ENCODE measurements around the gene LHX3. TPM values are rescaled to one million over a fixed set of nuclear protein-coding genes. Genes with fewer than 3 reads are reported as not detected.

Gene LHX3
- total RNA-seq, 1 experiment from 2014 or later = not detected

DNA sequence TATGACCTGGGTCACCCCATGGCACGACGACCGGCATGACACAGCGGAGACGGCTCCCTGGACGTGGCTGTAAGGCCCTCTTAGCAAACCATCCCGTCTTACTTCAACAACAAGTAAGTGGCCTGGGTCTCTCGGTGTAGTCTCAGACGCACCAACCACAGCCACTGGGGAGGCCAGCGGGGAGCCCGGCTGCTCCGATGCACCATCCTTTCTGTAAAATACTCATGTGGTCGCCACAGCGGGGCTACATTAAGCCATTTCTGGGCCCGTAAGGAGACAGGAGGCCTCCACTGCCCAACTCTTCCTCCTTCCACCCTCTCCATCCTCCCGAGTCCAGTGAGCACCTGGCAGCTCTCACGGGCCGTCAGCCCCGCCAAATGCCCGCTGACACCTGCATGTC is 36.0 kb upstream of the LHX3 start:
- DNase-seq (no peak), ATAC-seq (no peak)
- BruUV-seq (replicated peaks) = no TSS peak
- Histone ChIP-seq H3K27me3 (ENCODE audit: low read length) (no peaks in the 10 kb centered on the region), H3K4me1 (ENCODE audit: insufficient read depth, low read length) (peaks cover 16% of the 10 kb centered on the region), H3K4me3 (ENCODE audit: low read length) (no peak overlapping the region), H3F3A (ENCODE audit: low read length, unreplicated experiment) (no peaks in the 10 kb centered on the region), H3K36me3 (ENCODE audit: low read depth, low read length) (no peaks in the 10 kb centered on the region), H2AFZ (ENCODE audit: low read length) (no peak overlapping the region), H3K9ac (ENCODE audit: low read length) (no peak overlapping the region), H3K27ac (ENCODE audit: low read length) (no peak overlapping the region), H3K79me2 (ENCODE audit: low read length) (peaks cover 71% of the 10 kb centered on the region), H3K9me2 (replicated peaks; ENCODE audit: low read length) (no peaks in the 10 kb centered on the region), H3K4me2 (ENCODE audit: low read length) (no peak overlapping the region), H4K20me1 (ENCODE audit: low read length) (peaks cover 14% of the 10 kb centered on the region; the same call in 1 of the 2 replicates), H3K9me3 (ENCODE audit: low read length) (no peaks in the 10 kb centered on the region)
- POLR2A ChIA-PET (ENCODE audit: unreplicated experiment) = no interaction called here
- no peak for TF ChIP-seq EZH2 (IDR thresholded peaks at IDR 0.05; ENCODE audit: low read length, unreplicated experiment)
- intact Hi-C loops (cut with micrococcal nuclease) = no loop called here
- CTCF ChIA-PET = no interaction called here

DNA sequence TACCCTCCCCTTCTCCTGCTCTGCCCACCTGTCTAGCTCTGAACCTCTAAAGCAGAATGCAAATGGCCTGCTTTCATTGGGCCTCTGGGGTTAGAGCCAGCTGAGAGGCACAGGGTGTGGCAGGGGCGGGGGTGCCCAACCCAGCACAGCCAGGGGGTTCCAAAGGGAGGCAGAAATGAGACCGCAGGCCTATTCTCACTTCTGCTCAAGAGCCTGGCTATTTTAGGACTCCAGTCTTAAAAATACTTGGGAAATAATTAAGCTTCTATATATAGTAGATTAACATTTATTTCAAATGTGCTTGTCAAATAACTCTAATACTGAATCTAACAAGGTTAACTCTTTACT is 35.0 kb upstream of the LHX3 start:
- H3K79me2 ChIP-seq (ENCODE audit: low read length) = peaks cover 67% of the 10 kb centered on the region
- H3F3A ChIP-seq (ENCODE audit: low read length, unreplicated experiment) = no peaks in the 10 kb centered on the region
- no peak overlapping the region for H3K4me2 ChIP-seq (ENCODE audit: low read length)
- no peak overlapping the region for H2AFZ ChIP-seq (ENCODE audit: low read length)
- TF ChIP-seq EZH2 (IDR thresholded peaks at IDR 0.05; ENCODE audit: low read length, unreplicated experiment) (no peak), EZH2phosphoT487 (IDR thresholded peaks at IDR 0.05; ENCODE audit: borderline replicate concordance, low read length) (no peak)
- TF ChIP-seq, protein P1, sequence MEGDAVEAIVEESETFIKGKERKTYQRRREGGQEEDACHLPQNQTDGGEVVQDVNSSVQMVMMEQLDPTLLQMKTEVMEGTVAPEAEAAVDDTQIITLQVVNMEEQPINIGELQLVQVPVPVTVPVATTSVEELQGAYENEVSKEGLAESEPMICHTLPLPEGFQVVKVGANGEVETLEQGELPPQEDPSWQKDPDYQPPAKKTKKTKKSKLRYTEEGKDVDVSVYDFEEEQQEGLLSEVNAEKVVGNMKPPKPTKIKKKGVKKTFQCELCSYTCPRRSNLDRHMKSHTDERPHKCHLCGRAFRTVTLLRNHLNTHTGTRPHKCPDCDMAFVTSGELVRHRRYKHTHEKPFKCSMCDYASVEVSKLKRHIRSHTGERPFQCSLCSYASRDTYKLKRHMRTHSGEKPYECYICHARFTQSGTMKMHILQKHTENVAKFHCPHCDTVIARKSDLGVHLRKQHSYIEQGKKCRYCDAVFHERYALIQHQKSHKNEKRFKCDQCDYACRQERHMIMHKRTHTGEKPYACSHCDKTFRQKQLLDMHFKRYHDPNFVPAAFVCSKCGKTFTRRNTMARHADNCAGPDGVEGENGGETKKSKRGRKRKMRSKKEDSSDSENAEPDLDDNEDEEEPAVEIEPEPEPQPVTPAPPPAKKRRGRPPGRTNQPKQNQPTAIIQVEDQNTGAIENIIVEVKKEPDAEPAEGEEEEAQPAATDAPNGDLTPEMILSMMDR (conservative IDR thresholded peaks at IDR 0.05; ENCODE audit: low read depth, low read length) = no peak
- intact Hi-C loops (cut with micrococcal nuclease) = no loop called here
- no peaks in the 10 kb centered on the region for H3K9me3 ChIP-seq (ENCODE audit: low read length)
- H4K20me1 ChIP-seq (ENCODE audit: low read length) = peaks cover 14% of the 10 kb centered on the region; the same call in 1 of the 2 replicates
- ChIA-PET CTCF (no interaction called here), POLR2A (ENCODE audit: unreplicated experiment) (no interaction called here)
- no peak overlapping the region for H3K4me3 ChIP-seq (ENCODE audit: low read length)
- no peak overlapping the region for H3K9ac ChIP-seq (ENCODE audit: low read length)
- H3K27me3 ChIP-seq (ENCODE audit: low read length) = no peaks in the 10 kb centered on the region
- no TSS peak for BruUV-seq (replicated peaks)
- H3K27ac ChIP-seq (ENCODE audit: low read length) = no peak overlapping the region
- no peaks in the 10 kb centered on the region for H3K9me2 ChIP-seq (replicated peaks; ENCODE audit: low read length)
- DNase-seq (no peak), ATAC-seq (no peak)
- H3K4me1 ChIP-seq (ENCODE audit: insufficient read depth, low read length) = peaks cover 15% of the 10 kb centered on the region
- no peaks in the 10 kb centered on the region for H3K36me3 ChIP-seq (ENCODE audit: low read depth, low read length)

DNA sequence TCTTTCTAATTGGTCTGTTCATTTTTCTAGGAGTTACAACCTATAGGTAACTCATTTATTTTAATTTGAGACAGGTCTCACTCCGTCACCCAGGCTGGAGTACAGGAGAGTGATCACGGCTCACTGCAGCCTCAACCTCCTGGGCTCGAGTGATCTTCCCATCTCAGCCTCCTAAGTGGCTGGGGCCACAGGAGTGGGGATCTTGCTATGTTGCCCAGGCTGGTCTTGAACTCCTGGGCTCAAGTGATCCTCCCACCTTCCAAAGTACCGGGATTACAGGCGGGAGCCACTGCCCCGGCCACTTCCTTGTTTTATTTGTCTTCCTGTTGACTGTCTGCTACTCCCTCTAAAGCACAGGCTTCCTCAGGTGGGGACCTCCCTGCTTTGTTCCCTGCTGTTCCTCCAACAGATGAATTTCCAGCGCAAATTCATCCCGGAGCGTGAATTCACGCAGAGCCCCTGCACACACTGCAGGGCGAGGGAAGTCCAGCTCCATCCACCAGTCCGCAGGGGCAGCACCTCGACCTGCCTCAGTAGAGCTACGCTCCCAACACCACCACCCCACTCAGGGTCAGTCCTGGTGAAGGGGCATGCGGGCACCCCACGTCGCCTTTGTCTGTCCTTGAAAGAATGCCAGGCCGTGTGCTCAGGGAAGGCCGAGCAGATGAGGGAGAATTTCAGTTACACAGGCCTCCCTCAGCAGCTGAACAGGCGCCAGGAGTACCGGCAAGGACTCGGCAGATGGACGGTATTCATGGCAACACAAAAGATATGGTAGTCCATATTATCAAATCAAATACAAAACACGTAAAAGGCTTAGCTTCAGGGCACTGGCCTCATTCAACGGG is 34.4 kb upstream of the LHX3 start:
- Histone ChIP-seq H3K4me1 (ENCODE audit: insufficient read depth, low read length) (peaks cover 10% of the 10 kb centered on the region), H3K79me2 (ENCODE audit: low read length) (peaks cover 61% of the 10 kb centered on the region), H4K20me1 (ENCODE audit: low read length) (peaks cover 13% of the 10 kb centered on the region; the same call in 1 of the 2 replicates), H3K36me3 (ENCODE audit: low read depth, low read length) (no peaks in the 10 kb centered on the region), H3K27me3 (ENCODE audit: low read length) (no peaks in the 10 kb centered on the region), H3K4me2 (ENCODE audit: low read length) (no peak overlapping the region), H3K4me3 (ENCODE audit: low read length) (no peak overlapping the region), H3K9me2 (replicated peaks; ENCODE audit: low read length) (no peaks in the 10 kb centered on the region), H3K9me3 (ENCODE audit: low read length) (no peaks in the 10 kb centered on the region), H3K9ac (ENCODE audit: low read length) (no peak overlapping the region), H3F3A (ENCODE audit: low read length, unreplicated experiment) (no peaks in the 10 kb centered on the region), H2AFZ (ENCODE audit: low read length) (no peak overlapping the region), H3K27ac (ENCODE audit: low read length) (no peak overlapping the region)
- ChIA-PET POLR2A (ENCODE audit: unreplicated experiment) (no interaction called here), CTCF (no interaction called here)
- TF ChIP-seq EZH2phosphoT487 (IDR thresholded peaks at IDR 0.05; ENCODE audit: borderline replicate concordance, low read length) = no peak
- BruUV-seq (replicated peaks) = no TSS peak
- ATAC-seq (no peak), DNase-seq (no peak)
- intact Hi-C loops (cut with micrococcal nuclease) = no loop called here
